Activated CD4-positive, alpha-beta T cell treated with anti-CD3 and anti-CD28 coated beads for 48 hours (primary cell): ENCODE data around the gene EYA4.

Experiments used
- DNase-seq: peaks from one replicate; pipeline ENCODE4 v3.0.0-alpha.2; 2020

EYA4 gene

DNA sequence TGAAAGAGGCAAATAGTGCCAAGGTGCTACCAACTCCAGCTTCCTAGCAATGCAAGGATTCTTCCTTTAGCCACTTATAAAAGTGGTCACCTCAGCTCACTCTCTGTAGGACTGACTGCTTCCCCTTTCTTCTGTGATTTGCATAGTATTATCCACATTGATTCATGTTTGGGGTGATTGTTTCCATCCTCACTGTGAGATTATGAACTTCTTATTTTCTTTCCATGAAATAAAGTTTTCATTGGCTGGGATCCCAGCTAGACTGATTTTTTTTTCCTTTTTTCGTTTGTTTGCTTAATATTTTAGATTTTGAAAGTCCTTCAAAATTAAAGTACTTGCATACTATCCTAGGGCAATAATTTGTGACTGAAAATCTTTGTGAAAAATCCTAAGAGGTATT lies 50.5 kb downstream of the EYA4 start:
- DNase-seq = no peak

DNA sequence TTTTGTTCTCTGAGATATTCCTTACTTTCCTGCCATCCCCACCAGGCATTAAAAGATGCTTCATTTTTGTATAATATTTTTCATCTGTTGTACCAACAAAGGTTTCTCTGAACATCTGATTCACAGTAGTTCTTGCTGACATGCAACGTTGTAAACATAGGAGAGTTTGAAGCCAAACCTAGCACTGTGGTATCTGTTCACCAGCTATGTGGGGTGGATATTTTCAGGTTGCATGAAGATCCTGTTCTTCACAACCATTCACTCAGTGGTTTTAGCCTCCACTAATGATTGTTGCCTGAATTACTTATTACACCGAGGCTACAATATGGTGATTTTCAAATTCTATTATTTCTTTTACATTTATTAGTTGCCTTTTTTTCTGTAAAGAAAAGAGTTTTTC lies 56.5 kb downstream of the EYA4 start:
- no peak for DNase-seq

DNA sequence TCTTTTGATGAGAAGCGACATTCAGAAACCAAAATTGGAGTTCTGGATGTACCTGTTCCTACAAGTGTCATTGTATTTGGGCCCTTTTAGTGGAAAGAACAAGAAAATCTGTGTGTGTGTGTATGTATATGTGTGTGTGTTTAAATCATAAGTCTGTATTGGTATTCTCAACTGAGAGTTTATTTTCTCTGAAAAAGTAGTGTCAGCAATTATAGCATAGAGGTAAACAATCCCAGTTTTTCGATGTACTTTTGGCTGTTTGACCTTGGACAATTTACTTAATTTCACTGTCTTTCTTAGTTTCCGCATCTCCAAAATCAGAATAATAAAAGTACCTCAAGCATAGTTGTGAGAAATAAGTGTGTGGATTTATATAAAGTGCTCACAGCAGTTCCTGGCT lies 57.2 kb downstream of the EYA4 start:
- DNase-seq = no peak

DNA sequence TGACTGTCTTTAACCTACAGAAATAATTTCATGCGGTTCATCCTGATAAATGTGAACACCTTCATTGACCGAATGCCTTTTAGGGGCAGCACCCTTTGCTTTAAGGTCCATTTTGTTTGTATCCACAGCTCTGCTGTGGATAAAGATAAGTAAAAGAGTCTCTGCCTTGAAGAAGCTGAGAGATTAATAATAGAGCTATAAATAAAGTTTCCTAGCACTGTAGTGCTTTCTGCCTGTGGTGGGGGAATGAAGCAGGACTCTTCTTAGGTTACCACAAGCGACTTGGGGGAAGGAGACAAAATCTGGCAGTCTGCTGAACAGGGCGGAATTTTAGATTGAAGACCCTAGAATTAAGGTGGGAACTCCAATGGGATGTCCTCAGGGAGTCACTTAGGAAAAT lies 57.6 kb downstream of the EYA4 start:
- DNase-seq = no peak

DNA sequence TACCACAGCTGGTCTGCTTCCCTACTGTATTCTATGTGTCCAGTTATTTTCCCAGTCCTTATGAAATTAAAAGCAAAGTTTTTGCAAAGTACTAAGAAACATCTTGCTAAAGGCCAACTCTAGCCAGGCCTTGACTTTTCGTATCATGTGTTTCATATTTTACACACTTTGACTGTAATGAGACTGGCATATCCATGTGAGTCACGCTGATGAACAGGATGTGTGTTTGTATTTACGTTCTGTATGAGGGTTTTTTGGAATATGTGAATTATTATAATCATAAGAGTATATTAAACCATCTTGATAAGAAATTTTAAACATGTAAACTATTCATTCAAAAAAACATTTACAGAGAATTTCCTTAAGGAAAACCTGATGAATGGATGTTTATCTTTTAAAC lies 59.7 kb downstream of the EYA4 start:
- no peak for DNase-seq

DNA sequence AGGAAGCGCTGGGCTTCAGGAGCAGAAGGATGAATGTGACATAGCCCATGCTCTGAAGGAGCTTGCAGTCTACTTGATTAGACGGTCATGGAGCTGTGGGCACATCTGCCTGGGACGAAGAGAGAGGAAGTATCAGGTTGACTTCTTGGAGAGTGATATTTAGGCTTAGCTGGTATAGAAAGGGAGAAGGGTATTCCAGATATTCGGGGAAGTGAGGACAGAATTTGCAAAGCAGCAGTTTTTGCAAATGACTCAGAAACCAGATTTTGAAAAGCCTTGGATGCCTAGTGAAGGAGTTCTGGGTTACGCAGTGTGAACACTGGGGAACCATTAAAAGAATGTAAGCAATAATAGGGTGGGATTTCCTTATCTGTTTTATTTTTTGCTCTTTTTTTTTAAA lies 60.7 kb downstream of the EYA4 start:
- DNase-seq = no peak

DNA sequence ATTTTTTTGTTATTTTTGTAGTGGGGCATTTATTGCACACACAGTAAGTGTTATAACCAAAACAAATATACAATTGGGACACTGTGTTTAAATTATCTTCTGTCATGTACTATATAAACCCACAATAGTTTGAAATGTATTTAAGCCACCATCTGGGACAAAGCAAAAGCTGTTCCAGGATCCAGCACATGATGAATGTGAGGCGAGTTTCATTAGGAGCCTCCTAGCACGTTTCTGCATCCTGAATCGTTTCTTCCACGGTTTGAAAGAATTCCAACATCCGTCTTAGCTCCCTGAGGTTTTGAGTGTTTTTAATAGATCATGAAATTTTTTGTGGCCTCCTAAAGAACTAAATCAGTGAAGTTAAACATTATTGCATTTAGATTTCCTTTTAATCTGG lies 65.8 kb downstream of the EYA4 start:
- no peak for DNase-seq

DNA sequence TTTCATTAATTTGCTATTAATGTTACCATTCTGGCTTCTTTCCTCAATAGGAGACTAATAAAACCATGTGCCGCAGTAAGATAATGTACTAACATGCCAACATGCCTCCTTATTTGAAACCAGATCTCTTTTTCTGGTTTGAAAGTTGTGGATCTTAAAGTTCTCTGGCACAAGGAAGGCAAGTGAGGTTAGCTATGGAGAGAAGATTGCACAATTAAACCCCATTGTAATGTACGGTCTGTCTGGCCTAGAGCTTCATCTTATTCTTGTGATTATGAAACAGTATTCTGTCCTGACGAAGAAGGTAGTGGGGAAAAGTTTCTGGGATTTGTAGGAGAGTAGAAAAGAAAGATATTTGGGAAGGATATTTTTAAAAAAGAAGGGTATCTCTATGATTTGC lies 68.4 kb downstream of the EYA4 start:
- DNase-seq = no peak

DNA sequence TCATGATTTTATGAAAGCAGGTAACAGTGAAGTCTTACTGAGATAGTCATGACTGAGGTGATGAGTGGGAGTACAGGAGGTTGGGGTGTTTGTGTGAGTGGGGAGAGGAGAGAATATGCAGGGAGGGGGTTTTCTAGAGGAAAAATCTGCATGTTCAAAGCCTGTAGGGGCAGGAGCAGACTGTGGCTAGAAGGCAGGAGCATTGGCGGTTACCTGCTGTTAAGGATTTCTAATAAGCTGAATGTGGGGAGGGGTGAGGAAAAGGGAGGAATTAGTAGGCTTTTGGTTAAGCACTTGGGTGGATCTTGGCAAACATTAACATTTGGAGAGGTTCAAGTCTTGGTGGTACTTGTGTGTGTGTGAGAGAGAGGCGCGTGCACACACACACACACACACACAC lies 70.8 kb downstream of the EYA4 start:
- no peak for DNase-seq

DNA sequence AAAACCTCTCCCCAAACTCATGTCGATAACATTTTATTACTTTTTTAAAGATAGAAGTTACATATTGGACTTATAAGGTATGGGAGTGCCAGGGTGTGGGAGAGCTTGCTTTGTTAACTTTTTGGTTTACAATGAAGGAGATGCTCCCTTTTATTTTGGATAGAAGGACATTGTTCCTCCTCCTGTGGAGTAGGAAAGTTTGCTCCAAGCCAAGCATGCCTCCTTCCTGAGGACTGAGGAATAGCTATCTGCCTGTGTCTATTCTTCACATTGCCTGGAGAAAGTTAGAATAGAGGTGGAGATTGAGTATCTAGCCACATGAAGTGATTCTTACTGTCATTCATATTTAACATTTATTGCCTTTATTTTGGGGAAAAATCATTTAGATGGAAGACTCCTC lies 71.9 kb downstream of the EYA4 start:
- DNase-seq = no peak

DNA sequence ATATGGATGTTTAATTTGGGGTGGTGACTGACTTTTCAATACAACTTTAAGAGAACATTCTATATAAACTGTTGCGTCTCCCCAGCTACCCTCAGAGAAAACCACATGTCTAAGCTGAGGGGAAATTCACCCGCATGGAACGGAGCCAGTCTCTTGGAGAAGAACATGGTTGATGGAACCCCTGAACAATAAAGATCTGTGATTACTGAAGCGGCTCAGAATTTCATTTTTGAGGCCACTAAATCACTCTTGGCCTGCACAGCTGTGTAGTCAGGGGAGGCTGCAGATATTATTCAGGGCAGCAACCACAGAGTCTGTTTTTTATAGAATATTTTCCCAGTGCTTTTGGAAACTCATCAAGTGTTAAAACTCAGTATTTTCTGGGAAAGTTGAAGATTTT lies 73.8 kb downstream of the EYA4 start:
- no peak for DNase-seq

DNA sequence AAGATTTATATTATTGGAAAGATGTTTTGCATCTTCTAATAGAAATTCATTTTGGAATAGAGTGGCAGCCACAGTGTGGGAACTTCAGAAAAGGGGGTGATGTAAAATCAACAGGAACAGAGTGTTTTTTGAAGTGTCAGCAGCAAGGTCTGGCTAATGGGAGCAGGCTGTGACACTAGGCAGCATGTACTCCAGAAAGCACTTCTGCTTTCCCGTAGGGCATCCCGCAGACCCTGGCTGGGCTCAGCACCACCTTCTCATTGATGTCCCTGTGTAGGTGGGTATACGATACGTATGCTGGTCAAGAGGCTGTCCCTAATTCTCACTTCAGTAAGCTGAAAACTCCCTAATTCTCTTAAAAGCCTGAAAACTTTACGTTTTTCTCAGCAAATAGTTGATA lies 74.7 kb downstream of the EYA4 start:
- DNase-seq = no peak

DNA sequence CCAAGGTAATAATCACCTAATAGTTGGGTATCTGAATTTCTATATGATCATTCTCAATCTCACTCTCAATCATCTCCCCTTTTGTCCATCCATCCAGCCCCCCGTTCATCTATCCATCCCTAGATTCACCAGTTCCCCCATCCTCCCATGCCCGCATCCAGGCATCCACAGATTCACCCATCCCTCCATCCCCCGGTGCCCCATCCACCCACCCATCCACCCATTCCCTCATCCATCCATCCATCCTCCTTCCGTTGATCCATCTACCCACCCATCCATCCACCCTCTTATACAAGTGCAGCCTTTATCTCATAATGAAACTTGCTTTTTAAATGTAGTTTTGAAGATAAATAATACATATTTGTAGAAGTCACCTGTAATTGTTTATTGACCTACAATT lies 76.5 kb downstream of the EYA4 start:
- no peak for DNase-seq

DNA sequence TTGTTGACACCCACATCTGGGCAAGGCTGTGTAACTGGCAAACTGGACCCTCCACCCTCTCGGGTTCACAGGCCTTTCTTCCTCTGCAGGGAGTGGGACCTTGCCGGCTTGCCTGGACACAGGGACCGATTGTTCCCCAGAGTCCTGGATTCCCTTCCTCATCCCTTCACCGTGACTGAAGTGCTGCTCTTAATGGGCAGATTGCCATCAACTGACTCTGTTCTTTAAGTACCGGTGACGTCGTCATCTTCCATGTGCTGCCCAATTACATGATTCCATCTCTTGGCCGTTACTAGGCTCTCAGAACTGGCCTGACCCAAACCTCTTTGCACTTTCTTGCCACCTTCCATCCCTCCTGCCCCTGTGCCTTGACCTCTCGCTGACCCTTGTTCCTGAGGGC lies 85.4 kb downstream of the EYA4 start:
- DNase-seq = no peak

DNA sequence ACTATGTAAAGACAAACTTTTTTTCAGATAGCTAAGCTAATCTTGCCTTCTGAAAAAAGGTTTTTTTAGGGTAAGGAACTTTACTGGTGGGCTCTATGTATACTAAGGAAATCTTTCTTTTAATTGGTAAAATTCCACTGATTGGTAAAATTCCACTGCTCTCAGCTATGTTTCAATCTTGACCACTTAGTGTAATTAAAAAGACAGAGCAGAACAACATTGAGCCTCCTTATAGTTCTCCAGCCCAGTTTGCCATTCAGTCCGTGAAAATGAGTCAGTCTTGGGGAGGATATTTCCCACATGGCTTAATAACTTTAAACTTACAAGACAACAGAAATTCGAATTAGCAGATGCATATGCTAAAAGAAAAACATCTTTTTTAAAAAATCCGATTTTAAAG lies 92.7 kb downstream of the EYA4 start:
- no peak for DNase-seq

DNA sequence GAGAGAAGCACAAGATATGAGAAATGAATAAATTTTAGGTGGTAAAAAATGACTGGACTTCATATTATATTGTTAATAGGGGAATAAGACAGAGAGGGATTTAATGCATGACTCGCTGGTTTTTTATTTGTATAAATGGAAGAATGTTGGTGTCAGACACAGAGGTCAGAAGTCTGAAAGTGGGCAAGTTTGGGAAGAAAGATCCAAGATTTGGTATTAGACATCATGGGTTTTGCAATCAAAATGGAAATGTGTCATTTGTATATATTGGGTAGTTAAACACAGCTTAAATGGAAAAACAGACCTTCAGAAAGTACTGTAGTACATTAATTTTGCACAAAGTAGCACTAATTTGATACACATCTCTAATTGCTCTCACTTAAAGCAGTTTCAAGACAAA lies 96.2 kb downstream of the EYA4 start:
- DNase-seq = no peak

DNA sequence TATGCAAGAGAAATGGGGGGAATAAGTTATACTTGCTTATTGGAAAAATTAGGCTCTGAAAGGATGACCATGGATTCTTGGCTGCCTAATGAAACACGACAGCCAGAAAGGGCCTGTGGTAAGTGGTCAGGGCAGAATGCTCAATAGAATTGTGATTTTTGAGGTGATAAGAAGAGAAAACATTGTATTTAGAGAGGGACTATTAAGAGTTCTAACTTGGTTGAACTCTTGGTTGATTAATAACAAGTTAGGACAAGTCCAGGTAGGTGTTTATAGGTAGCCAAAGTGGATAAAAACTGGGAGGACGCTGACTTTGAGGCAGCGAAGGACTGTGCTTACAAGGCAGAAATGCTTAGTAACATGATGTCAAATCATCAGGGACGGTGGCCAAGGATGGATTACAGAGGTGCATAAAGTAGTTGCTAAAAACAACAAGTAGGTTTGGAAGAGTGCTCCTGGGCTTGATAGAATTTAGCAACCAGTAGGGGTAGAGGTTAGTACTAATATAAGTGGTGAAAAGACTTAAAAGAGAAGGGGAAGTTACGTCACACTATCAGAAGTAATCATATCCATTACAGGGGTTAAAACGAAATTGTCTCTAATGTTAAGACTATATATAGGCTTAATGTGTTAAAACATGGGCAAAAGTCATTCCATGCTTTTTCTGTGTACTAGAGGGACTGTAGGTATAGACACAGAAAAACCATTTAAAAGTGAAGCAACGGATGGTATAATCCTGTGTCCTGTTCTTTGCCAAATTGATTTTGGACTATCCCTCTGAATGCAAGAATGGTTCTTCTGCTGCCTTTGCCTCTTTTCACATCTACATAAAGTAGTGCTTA lies 98.6 kb downstream of the EYA4 start:
- no peak for DNase-seq

DNA sequence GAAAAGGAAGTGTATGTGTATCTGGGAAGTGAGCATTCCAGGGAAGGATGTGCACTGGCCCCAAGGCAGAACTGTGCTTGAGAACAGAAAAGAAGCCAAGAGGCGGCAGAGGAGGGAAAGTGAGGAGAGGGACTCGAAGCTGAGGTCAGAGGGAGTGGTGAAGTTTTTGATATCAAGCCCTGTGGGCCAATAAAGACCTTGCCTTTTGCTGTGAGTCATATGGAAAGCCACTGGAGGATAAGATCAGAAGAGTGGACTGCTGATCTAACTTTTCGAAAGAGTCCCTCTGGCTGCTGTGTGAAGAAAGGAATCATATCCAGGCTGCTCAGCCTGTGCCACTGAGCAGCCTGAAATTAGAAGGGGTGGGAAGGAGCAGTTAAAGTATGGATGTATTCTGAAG lies 99.4 kb downstream of the EYA4 start:
- DNase-seq = no peak

DNA sequence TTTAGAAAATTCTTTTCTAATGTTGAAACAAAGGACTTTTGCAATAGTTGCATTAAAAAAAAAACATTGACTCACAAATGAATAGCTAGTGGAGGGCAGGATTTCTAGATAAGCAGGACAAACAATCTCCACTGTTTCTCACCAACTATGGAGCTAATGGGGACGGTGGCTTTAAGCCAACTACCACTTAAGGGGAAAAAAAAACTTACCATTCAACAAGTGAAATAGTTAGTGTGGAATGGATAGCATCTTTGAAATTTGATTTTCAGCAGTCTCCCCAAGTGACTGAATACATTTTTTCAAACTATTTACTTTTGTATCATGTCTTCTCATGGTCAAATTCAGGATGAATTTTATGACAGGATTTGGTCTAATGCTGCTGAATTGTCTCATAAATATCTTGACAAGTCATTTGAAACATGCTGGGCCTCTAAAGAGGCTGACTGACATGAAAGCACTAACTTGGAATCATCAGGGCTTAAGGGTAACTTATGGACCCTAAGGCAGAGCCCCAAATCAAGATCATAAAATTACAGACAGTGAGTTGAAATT lies 100.5 kb downstream of the EYA4 start:
- no peak for DNase-seq

DNA sequence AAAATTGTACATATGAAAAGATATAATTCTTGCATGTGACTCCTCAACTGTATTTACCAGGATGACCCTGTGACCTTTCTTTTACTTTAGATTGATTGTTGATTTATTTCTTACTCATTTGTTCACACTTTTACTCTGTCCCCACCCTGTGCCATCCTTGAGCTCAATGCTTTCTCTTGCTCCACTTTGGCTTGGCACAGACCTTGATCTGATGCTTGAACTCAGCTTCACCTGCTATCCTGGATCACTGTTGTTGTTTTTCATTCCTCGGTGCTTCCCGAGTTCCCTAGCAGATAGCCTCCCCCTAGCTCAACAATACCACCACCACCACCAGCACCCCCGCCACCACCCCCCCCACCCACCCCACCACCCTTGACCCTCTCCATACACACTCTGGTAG lies 102.1 kb downstream of the EYA4 start:
- no peak for DNase-seq

DNA sequence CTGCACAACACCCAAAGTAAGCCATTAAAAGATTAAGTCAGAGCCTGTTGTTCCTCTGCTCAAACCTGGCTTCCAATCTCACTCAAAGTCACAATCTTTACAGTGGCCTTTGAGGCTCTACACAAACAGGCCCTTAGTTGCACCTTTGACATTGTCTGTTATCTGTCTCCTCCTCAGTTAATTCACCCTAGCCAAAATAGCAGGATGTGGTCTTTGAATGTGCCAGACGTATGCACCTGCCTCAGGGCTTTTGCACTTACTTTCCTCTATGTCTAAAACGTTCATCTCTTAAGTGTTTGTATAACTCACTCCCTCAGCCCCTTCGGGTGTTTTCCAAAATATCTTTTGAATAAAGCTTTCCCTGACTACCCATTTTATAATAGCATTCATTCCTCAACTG lies 107.7 kb downstream of the EYA4 start:
- no peak for DNase-seq

DNA sequence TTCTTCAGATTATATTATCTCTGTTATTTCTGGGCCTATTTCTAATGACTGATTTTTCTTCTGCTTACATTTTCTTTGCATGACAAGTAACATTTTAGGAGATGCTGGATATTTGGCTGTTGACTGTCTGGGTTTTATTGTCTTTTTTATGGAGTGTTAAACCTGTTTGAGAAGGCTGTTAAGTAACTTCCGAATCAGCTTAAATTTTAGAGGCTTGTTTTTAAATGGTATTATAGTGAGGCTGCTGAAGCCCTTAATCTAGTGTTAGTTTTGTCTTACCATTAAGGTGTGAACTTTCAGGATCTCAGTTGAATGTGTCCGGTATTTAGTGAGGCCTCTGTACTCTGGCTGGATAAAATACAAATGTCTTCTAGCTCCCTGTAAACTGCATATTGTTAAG lies 109.8 kb downstream of the EYA4 start:
- no peak for DNase-seq

DNA sequence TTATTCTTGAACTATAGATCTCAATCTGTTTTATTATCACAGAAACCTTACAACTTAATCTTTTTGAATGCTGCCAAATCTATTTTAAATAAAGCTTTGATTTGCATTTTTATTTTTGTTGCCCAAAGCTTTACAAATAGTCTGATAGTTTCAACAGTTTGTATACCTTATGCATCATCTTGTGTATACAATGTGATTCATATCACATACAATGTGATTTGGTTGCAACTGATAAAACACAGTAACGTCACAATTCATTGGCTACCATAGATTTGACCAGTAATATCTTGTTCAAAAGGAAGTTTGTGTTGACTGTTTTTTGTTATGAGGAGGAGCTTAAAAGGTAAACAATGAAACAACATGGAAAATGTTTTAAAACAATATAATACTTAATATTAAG lies 110.9 kb downstream of the EYA4 start:
- no peak for DNase-seq

DNA sequence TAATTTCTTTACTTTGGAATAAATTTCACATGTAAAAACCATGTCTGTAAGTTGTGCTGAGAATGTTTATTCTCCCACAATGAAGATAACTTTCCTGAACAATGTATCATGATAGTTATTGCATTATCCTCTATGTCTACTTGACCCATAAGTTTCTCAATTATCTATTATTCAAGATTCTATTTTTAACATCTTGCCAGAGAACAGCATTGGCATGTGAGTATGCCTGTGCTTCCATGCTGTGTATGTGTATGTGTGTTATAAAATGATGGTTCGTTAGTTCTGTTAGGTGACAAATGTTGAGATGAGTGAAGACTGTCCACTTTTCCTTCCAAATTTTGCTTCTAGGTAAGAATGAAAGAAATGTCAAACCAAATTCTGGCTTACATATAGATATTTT lies 111.9 kb downstream of the EYA4 start:
- no peak for DNase-seq

DNA sequence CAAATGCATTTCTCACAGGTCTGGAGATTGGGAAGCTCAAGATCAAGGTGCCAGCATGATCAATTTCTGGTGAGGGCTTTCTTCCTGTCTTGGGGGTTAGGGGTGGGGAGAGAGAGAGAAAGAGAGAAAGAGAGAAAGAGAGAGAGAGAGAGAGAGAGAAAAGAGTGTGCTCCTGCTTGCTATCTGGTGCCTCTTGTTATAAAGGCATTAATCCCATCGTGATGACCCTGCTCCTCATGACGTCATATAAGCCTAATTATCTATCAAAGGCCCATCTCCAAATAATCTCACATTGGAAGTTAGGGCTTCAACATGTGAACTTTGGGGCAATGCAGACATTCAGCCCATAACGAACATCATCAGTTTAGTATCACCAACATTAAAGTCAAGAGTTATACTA lies 114.8 kb downstream of the EYA4 start:
- no peak for DNase-seq
